ENCODE data around the gene RFFL. TPM values are rescaled to one million over a fixed set of nuclear protein-coding genes. Genes with fewer than 3 reads are reported as not detected.
A peak's percentile ranks its signal among the peaks of the same experiment; 100 is the strongest.

Gene RFFL
- total and polyA plus RNA-seq, 2 of the 4 experiments (the other 2 are of a cell fraction) = 11.6 to 19.2 TPM

DNA sequence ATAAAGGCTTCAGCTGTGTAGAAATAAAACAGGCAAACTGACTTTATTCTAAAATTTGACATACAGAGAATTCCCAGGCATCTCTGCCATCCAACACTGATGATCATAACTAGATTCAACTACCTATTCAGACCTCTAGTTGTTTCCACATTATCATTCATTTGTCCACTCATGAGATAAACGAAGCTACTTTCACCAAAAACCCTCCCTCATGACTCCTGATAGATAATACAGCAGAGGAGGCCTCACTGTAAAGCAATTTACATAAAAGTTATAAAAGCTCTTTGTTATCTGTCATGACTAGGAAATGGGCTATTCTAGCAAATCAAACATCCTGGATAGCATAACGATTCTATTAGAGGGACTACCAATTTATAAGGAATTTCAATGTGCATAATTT, 19.6 kb upstream of the RFFL start:
- H3K27ac ChIP-seq (ENCODE audit: insufficient read depth, low read length) = no peak overlapping the region
- H3K9me1 ChIP-seq (ENCODE audit: insufficient read depth, low read length) = peaks cover 15% of the 10 kb centered on the region
- ChIA-PET POLR2A (ENCODE audit: unreplicated experiment) (no interaction called here), CTCF (interaction anchor here (1.0 kb wide), 1 partner anchor 18 kb away, joined by 4 read pairs; no protein-coding TSS in a partner anchor)
- H4K91ac ChIP-seq (ENCODE audit: insufficient read depth, low read depth, low read length) = no peak overlapping the region
- H3K27me3 ChIP-seq (ENCODE audit: control insufficient read depth, insufficient read depth, low read length) = no peaks in the 10 kb centered on the region
- peaks cover 8% of the 10 kb centered on the region for H4K20me1 ChIP-seq (ENCODE audit: insufficient read depth, low read length)
- ATAC-seq (ENCODE audit: low read depth) = no peak
- H2BK20ac ChIP-seq (ENCODE audit: low read depth, low read length) = no peak overlapping the region
- no peaks in the 10 kb centered on the region for H3K36me3 ChIP-seq (ENCODE audit: control insufficient read depth, insufficient read depth, low read length)
- no peak overlapping the region; the same call in 1 of the 2 replicates for H3K4ac ChIP-seq (ENCODE audit: low read depth, low read length)
- no peak overlapping the region for H3K14ac ChIP-seq (replicated peaks; ENCODE audit: low read depth, low read length)
- in situ Hi-C loops (cut with MboI; ENCODE audit: low sequenced_read_pairs) (no loop called here), dilution Hi-C loops (cut with HindIII; ENCODE audit: low sequenced_read_pairs, unreplicated experiment) (no loop called here), intact Hi-C loops (cut with micrococcal nuclease) (no loop called here)
- H4K5ac ChIP-seq (ENCODE audit: low read depth, low read length) = no peak overlapping the region
- no peak overlapping the region for H3K18ac ChIP-seq (ENCODE audit: low read depth, low read length)
- H3K9ac ChIP-seq (ENCODE audit: low read depth, low read length) = no peak overlapping the region
- no peak overlapping the region for H3K4me3 ChIP-seq (ENCODE audit: insufficient read depth, low read depth, low read length)
- no peak overlapping the region for H3K56ac ChIP-seq (ENCODE audit: extremely low read depth, insufficient read depth, low read length)
- H2AK9ac ChIP-seq (replicated peaks; ENCODE audit: low read depth, low read length, poor library complexity) = no peak overlapping the region
- H4K8ac ChIP-seq (ENCODE audit: low read depth in 2 of 2, low read length in 2 of 2) = no peak overlapping the region
- H2AFZ ChIP-seq (replicated peaks; ENCODE audit: low read length, poor library complexity) = no peak overlapping the region
- H3K4me1 ChIP-seq (ENCODE audit: control insufficient read depth, insufficient read depth, low read length) = peaks cover 10% of the 10 kb centered on the region; the same call in 1 of the 2 replicates
- no CpG with 5 or more reads among the region's 2 CpGs for WGBS, 2 experiments (ENCODE audit: extremely low coverage in 2 of 2, insufficient read length in 1 of 2)
- H2BK15ac ChIP-seq (ENCODE audit: low read depth, low read length) = 0 out of 3 replicates have a peak overlapping the region, but pooled peaks have one; percentile 40
- no peak overlapping the region for H3K4me2 ChIP-seq (ENCODE audit: low read depth, low read length)
- H3K9me3 ChIP-seq (ENCODE audit: control insufficient read depth, insufficient read depth, low read length) = no peaks in the 10 kb centered on the region
- no peak overlapping the region for H2BK5ac ChIP-seq (ENCODE audit: low read depth, low read length, poor library complexity, severe bottlenecking)
- peaks cover 21 to 67% of the 10 kb centered on the region in 2 experiments for H3K79me1 ChIP-seq (ENCODE audit: low read depth in 1 of 2, low read length in 2 of 2)
- peak overlapping the region; percentile 22; the same call in 1 of the 2 replicates for H2BK120ac ChIP-seq (ENCODE audit: low read depth, low read length)
- TF ChIP-seq MAFK (IDR thresholded peaks at IDR 0.05; ENCODE audit: low read depth, low read length) (no peak), RAD21 (IDR thresholded peaks at IDR 0.05; ENCODE audit: low read length) (no peak), MAZ (IDR thresholded peaks at IDR 0.05; ENCODE audit: borderline replicate concordance, low read depth, low read length) (no peak), CEBPB (IDR thresholded peaks at IDR 0.05; ENCODE audit: low read depth, low read length) (no peak), SMC3 (IDR thresholded peaks at IDR 0.05; ENCODE audit: low read depth, low read length) (no peak), RFX5 (IDR thresholded peaks at IDR 0.05; ENCODE audit: low read depth, low read length) (no peak), POLR2A (IDR thresholded peaks at IDR 0.05; ENCODE audit: low read depth, low read length) (no peak), RCOR1 (IDR thresholded peaks at IDR 0.05; ENCODE audit: insufficient replicate concordance, low read length) (no peak), FOS (IDR thresholded peaks at IDR 0.05; ENCODE audit: low read depth, low read length) (no peak), BHLHE40 (IDR thresholded peaks at IDR 0.05; ENCODE audit: low read depth, low read length) (no peak), CHD1 (IDR thresholded peaks at IDR 0.05; ENCODE audit: low read depth, low read length) (no peak), MXI1 (IDR thresholded peaks at IDR 0.05; ENCODE audit: borderline replicate concordance, low read depth, low read length) (no peak), NFE2L2 (IDR thresholded peaks at IDR 0.05; ENCODE audit: low read depth, low read length) (no peak)
- TF ChIP-seq, protein P1, sequence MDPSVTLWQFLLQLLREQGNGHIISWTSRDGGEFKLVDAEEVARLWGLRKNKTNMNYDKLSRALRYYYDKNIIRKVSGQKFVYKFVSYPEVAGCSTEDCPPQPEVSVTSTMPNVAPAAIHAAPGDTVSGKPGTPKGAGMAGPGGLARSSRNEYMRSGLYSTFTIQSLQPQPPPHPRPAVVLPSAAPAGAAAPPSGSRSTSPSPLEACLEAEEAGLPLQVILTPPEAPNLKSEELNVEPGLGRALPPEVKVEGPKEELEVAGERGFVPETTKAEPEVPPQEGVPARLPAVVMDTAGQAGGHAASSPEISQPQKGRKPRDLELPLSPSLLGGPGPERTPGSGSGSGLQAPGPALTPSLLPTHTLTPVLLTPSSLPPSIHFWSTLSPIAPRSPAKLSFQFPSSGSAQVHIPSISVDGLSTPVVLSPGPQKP (IDR thresholded peaks at IDR 0.05; ENCODE audit: borderline replicate concordance, low read depth, low read length) = no peak
- TF ChIP-seq, protein P2, sequence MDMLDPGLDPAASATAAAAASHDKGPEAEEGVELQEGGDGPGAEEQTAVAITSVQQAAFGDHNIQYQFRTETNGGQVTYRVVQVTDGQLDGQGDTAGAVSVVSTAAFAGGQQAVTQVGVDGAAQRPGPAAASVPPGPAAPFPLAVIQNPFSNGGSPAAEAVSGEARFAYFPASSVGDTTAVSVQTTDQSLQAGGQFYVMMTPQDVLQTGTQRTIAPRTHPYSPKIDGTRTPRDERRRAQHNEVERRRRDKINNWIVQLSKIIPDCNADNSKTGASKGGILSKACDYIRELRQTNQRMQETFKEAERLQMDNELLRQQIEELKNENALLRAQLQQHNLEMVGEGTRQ (IDR thresholded peaks at IDR 0.05; ENCODE audit: low read depth, low read length) = no peak
- TF ChIP-seq, protein P3, sequence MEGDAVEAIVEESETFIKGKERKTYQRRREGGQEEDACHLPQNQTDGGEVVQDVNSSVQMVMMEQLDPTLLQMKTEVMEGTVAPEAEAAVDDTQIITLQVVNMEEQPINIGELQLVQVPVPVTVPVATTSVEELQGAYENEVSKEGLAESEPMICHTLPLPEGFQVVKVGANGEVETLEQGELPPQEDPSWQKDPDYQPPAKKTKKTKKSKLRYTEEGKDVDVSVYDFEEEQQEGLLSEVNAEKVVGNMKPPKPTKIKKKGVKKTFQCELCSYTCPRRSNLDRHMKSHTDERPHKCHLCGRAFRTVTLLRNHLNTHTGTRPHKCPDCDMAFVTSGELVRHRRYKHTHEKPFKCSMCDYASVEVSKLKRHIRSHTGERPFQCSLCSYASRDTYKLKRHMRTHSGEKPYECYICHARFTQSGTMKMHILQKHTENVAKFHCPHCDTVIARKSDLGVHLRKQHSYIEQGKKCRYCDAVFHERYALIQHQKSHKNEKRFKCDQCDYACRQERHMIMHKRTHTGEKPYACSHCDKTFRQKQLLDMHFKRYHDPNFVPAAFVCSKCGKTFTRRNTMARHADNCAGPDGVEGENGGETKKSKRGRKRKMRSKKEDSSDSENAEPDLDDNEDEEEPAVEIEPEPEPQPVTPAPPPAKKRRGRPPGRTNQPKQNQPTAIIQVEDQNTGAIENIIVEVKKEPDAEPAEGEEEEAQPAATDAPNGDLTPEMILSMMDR (conservative IDR thresholded peaks at IDR 0.05; ENCODE audit: low read depth, low read length) = no peak
- DNase-seq = no peak
- peak overlapping the region; percentile 48; the same call in 1 of the 2 replicates for H3K23ac ChIP-seq (ENCODE audit: low read depth, low read length)
- BruUV-seq (replicated peaks) = no TSS peak
- H2AK5ac ChIP-seq (ENCODE audit: low read depth, low read length) = no peak overlapping the region
